KBM-7 (cell line): ENCODE results near the gene CACNA1E.

Experiments used
- DNase-seq: peaks from one replicate; pipeline ENCODE4 v3.0.0-alpha.2; 2015
- in situ Hi-C: fragments of 300-500 bp; cut with MboI; formaldehyde crosslinking; loops from 2 replicates; pipeline ENCODE4 v1.14.3; 2020; ENCODE audit warnings: low sequenced_read_pairs, low pct_unique_long_range_greater_than_20kb, mixed read lengths

CACNA1E gene

DNA sequence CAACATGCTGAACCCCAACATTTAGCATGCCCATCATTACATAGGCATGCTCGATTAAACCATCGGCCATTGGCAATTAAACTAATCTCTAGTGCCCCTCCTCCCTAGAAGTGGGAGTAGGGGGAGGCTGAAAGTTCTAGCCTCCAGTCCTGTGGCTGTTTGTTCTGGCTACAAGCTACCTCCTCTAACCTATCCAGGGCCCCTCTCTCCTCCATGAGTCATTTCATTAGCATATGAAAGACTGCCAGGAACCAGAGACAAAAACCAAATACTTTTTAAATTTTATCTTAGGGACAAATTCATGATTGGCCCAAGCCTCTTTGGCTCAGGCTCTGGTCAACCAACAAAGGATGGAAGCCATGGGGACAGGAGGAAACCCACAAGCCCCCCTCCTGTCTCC, 231.1 kb downstream of the CACNA1E start:
- in situ Hi-C loops: no loop called here
- no peak for DNase-seq

- in situ Hi-C loops: no loop called here
- no peak for DNase-seq
Measured at GRCh38 chr1:181718034-181718433, 234.7 kb downstream of the CACNA1E start.

DNA sequence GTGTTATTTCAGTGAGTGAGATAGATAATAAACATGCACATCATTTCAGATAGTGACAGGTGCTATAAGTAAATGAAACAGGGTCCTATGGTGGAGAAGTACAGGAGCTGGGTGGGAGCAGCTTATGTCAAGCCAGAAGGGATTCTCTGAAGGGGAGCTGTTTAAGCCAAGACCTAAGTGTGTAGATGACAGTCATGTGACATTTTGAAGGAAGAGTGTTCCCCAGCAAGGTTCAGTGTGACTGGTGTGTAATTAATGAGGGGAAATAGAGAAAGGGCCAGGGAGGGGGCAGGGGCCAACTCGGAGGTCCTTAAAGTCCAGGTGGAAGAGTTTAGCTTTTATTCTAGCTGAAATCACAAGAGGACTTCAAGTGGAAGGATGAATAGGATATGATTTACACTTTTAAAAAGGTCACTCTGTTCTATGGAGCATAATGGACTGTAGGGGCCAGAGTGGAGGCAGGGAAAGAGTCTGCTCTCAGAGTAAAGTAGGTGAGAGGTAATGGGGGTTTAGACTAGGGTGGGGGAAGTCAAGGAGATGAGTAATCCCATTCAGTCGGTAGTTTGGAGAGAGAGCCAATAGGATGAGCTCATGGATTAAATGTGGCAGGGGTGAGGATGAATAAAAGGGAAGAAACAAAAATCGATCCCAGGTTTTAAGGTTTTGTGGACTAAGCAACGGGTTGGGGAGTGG, 243.1 kb downstream of the CACNA1E start:
- in situ Hi-C loops: no loop called here
- DNase-seq: no peak

DNA sequence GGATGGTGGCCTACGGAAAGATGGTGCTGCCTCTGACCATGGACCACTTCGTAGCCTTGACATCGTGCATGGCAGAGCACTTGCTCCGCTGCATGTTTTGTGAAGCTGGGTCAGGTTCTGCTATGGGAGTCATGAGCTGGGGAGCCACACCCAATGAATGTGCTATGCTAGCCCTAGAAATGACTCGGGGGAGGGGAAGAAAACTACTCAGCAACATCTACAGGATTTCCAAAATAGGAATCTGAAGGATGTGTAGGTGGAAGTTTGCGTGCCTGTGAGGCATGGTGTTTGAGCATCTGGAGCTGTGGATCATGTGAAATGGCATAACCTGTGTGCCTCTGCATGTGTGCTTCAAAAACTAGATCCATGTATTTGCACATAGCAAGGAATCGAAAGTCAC, 247.3 kb downstream of the CACNA1E start:
- in situ Hi-C loops: no loop called here
- no peak for DNase-seq

GRCh38 chr1:181732218-181732990, 249.1 kb downstream of the CACNA1E start:
- no peak for DNase-seq
- in situ Hi-C loops: no loop called here

GRCh38 chr1:181733486-181733885, 250.2 kb downstream of the CACNA1E start:
- in situ Hi-C loops: no loop called here
- DNase-seq: no peak

DNA sequence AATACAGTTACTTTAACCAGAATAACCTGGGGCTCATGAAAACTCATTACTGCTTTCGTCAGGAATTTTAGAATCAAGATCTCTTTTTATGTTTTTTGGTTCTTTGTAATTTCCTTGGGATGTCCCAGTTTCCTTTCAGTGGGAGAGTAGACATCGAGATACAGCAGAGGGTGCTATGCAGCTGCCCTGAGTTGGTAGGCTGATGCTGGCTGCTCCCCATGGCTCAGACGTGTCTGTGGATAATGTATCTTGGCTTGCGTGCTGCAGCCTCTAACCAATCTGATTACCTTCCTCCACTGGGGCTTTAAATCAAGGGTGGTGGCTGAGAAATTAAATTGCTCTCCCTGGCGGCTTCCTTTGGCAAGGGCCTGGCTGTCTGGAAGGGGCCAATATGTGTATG, 253.7 kb downstream of the CACNA1E start:
- in situ Hi-C loops: no loop called here
- DNase-seq: no peak

DNA sequence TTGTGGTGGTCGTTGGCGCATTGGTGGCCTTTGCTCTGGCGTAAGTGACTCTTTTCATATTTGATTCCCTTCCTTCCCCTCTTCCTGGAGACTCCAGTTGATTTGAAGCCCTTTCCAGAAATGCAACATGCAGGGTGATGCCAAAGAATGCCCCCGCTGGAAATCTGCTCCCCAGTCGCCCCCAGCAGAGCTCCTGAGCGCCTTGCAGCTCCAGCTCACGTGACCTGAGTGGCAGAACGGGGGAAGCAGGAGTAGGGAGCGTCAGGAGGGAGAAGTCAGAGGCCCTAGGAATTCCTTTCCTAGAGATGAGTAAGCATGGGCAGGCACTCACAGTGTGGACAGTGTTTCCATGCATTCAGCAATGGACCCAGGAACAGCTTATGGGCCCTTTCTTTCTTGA, 255.9 kb downstream of the CACNA1E start:
- in situ Hi-C loops: no loop called here
- no peak for DNase-seq

GRCh38 chr1:181742426-181742825, 259.1 kb downstream of the CACNA1E start:
- no peak for DNase-seq
- in situ Hi-C loops: no loop called here

DNA sequence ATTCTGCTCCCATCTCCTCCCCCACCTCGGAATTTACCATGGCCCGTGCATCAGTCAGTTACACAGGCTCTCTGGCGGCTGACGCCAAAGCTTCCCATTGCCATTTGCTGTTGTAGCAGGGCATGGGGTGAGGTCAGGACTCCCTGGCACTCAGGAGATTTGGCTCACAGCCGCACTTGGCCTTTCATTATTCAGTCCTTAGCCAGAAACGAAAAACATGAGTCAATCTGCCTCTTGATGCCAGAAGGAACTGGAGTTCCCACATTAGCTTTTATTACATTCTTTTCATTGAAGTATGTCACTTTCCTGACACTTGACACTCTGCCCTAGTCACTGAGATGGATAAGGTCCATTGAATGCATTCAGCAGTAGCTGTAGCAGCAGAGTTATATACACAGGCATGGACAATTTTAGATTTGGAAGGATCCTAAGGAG, 260.6 kb downstream of the CACNA1E start:
- DNase-seq: no peak
- in situ Hi-C loops: no loop called here

DNA sequence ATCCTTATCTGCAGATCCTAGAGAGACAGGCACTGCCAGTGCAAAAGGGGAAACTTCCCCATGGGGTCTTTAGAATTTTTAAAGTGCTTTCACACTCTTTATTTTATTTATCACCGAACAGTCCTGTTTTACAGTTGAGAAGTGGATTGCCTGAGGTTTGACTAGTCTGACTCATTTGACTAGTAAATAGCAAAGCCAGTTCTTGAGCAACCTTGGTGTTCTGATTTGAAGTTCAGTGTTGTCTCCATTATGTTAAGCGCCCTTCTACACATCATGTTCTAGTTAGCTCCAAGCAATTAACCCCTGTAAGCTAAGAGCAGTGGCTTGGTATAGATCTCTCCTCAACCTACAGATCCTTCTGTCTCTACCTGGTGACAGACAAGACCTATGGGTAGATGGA, 262.9 kb downstream of the CACNA1E start:
- no peak for DNase-seq
- in situ Hi-C loops: no loop called here

GRCh38 chr1:181748013-181748412, 264.7 kb downstream of the CACNA1E start:
- no peak for DNase-seq
- in situ Hi-C loops: no loop called here

GRCh38 chr1:181754103-181754502, 270.8 kb downstream of the CACNA1E start:
- DNase-seq: no peak
- in situ Hi-C loops: no loop called here

GRCh38 chr1:181759481-181759880, 276.2 kb downstream of the CACNA1E start:
- in situ Hi-C loops: no loop called here
- no peak for DNase-seq

DNA sequence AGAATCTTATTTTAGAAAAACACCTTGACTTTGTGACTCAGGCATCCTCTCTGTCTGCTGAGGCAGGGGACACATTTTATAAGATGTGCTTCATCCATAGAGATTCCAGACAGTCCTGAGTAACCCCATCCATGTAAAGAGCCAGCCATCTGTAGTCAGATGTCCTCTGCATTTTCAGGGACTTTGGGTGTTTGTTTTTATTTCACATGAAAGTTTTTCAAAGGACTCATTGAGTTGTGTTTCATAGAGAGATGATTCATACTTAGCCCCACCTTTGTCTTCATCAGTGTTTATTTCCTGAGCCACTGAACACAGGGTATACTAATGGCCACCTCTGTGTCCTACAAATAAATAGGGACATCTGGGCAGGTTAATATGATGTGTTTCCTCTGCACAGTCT, 280.4 kb downstream of the CACNA1E start:
- no peak for DNase-seq
- in situ Hi-C loops: no loop called here

DNA sequence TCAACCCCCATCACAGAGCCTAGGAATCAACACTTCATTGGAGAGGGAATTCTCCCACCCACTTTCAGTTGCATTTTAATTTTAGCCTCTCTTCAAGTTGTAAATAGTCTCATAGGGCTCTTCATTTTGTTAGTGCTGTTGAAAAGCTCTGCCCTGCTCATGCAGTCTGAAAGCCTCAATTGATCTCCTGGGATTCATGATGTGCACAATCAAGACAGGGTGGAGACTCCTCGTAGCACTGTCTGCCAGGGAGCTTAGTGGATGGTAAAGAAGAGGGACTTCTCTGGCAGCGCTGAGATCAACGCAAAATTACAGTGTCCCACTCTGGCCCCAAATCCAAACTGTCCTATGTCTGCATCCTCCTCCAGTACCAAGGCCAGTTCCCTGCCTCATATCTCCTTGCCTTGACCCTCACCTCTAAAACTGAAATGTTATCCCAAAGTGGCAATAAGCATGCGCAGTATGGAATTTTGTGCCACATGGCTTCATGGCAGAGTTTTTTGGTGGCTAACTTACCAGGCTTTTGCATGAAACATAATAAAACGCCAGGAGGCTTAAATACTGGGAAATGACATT, 282.2 kb downstream of the CACNA1E start:
- in situ Hi-C loops: no loop called here
- DNase-seq: no peak

GRCh38 chr1:181767001-181767708, 283.8 kb downstream of the CACNA1E start:
- DNase-seq: no peak
- in situ Hi-C loops: no loop called here

DNA sequence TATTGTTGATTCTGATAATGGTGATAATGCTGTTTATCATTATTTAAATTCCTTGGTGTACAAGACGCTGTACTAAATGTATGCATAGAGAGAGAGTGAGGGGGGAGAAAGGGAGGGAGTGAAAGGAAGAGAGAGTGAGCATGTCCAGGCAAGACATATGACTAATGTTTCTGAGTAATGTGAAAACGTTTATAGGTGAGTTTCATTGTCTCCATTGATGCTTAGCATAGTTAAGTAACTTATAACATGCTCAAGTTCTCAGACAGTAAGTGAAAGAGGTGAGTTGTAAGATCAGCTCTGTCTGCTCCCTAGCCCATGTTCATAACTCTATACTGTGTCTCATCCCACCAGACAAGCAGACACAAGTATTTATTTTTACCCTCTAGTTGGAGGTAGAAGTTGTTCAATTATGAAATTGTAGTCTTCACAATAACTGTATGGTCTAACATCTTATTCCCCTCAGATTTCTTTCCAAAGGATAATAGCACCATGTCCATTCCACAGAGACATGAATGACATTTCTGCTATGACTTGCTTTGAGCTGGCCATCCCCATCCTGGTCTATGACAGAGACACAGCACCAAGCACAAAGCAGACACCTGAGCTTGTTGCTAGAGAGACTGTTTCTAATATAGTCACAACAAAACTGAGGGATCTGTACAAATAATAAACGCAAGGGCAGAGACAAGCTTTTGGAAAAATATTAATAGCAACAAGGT, 285.1 kb downstream of the CACNA1E start:
- no peak for DNase-seq
- in situ Hi-C loops: no loop called here

DNA sequence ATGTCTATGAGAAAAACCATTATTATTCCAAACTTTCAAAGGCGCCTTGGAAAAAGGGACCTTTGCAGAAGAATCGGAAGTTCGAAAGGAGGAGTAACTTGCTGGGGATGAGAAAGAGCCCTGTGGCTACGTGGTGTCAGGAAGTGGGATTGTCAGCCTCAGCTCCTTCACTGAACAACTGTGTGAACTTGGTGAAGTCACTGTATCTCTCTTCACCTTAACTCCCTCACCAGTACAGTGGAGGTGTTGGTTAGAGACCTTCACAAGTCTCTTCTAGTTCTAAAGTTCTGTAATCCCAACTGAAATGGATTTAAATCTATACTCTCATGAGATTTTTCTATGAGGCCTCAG, 285.6 kb downstream of the CACNA1E start:
- no peak for DNase-seq
- in situ Hi-C loops: no loop called here
